SH-SY5Y (cell line): ENCODE data around the gene EXTL1.

Source experiments
- GATA2 ChIP-seq: IDR thresholded peaks from 2 replicates; pipeline ENCODE4 v1.6.1; 2011; ENCODE audit warnings: mild to moderate bottlenecking, low read depth, low read length
- GATA3 ChIP-seq: IDR thresholded peaks from 2 replicates; pipeline ENCODE4 v1.6.1; 2011; ENCODE audit warnings: low read depth, mild to moderate bottlenecking, low read length, moderate library complexity

Gene EXTL1

GRCh38 chr1:26028490-26028980 is 7.0 kb downstream of the EXTL1 start:
- no peak for TF ChIP-seq GATA3

- no peak for TF ChIP-seq GATA2
Observed at GRCh38 chr1:26029054-26029863, 7.7 kb downstream of the EXTL1 start.

GRCh38 chr1:26029864-26030481 is 8.4 kb downstream of the EXTL1 start:
- TF ChIP-seq GATA3 (no peak), GATA2 (no peak)

GRCh38 chr1:26031196-26031595 is 9.6 kb downstream of the EXTL1 start:
- TF ChIP-seq GATA2, result no peak
- TF ChIP-seq GATA3, result no peak

GRCh38 chr1:26031611-26032220 is 10.1 kb downstream of the EXTL1 start:
- TF ChIP-seq GATA2 (no peak), GATA3 (no peak)

- no peak for TF ChIP-seq GATA3
- TF ChIP-seq GATA2, result no peak
Observed at GRCh38 chr1:26032656-26033357, 11.2 kb downstream of the EXTL1 start.

- no peak for TF ChIP-seq GATA2
- TF ChIP-seq GATA3, result no peak
Observed at GRCh38 chr1:26034504-26035202, 13.1 kb downstream of the EXTL1 start.

- TF ChIP-seq GATA3 (no peak), GATA2 (no peak)
Observed at GRCh38 chr1:26035203-26035958, 13.8 kb downstream of the EXTL1 start.

GRCh38 chr1:26035959-26036755 is 14.6 kb downstream of the EXTL1 start:
- TF ChIP-seq GATA2 (no peak), GATA3 (no peak)

- TF ChIP-seq GATA3 (no peak), GATA2 (no peak)
Observed at GRCh38 chr1:26036756-26037281, 15.2 kb downstream of the EXTL1 start.

- TF ChIP-seq GATA2, result no peak
- no peak for TF ChIP-seq GATA3
Observed at GRCh38 chr1:26037904-26038303, 16.3 kb downstream of the EXTL1 start.

- no peak for TF ChIP-seq GATA3
- no peak for TF ChIP-seq GATA2
Observed at GRCh38 chr1:26038477-26038876, 16.9 kb downstream of the EXTL1 start.

- no peak for TF ChIP-seq GATA2
- TF ChIP-seq GATA3, result no peak
Observed at GRCh38 chr1:26038904-26039303, 17.3 kb downstream of the EXTL1 start.

GRCh38 chr1:26041401-26041800 is 19.8 kb downstream of the EXTL1 start:
- TF ChIP-seq GATA2 (no peak), GATA3 (no peak)
